GM23338 (cell line): ENCODE results near the gene AGR3. TPM values are rescaled to one million over a fixed set of nuclear protein-coding genes. Genes with fewer than 3 reads are reported as not detected.

Experiments used
- ATAC-seq: fragments of 200-7000 bp; cut with Tn5 transposase; 3 replicates; pipeline ENCODE4 v1.9.1; 2020
- DNase-seq: peaks from one replicate; pipeline ENCODE4 v3.0.0-alpha.2; 2015; ENCODE audit warnings: low spot score
- H2AFZ ChIP-seq: fragments of 200-600 bp; sonication (generic); 2 replicates; pipeline ENCODE4 v1.8.0; 2016; ENCODE audit warnings: antibody characterized with exemption, mild to moderate bottlenecking, moderate library complexity
- H3F3A ChIP-seq: fragments of 200-600 bp; sonication (generic); replicated peaks from 2 replicates; pipeline ENCODE4 v1.8.0; 2017; ENCODE audit warnings: antibody characterized with exemption, mixed run types, low read depth
- H3K27ac ChIP-seq: fragments of 200-600 bp; sonication (generic); 2 replicates; pipeline ENCODE4 v1.6.1; 2016; ENCODE audit warnings: low read depth
- H3K27me3 ChIP-seq: fragments of 200-600 bp; sonication (generic); 2 replicates; pipeline ENCODE4 v1.8.0; 2016; ENCODE audit warnings: mild to moderate bottlenecking, mixed run types, moderate library complexity; ENCODE audit not compliant: insufficient read depth
- H3K36me3 ChIP-seq: fragments of 200-600 bp; sonication (generic); 2 replicates; pipeline ENCODE4 v1.8.0; 2016; ENCODE audit warnings: mild to moderate bottlenecking; ENCODE audit not compliant: insufficient read depth
- H3K4me1 ChIP-seq: fragments of 200-600 bp; sonication (generic); 2 replicates; pipeline ENCODE4 v1.8.0; 2016; ENCODE audit warnings: mild to moderate bottlenecking, moderate library complexity; ENCODE audit not compliant: insufficient read depth
- H3K4me2 ChIP-seq: fragments of 200-600 bp; sonication (generic); 2 replicates; pipeline ENCODE4 v1.7.1; 2017; ENCODE audit warnings: mixed run types
- H3K4me3 ChIP-seq: fragments of 200-600 bp; sonication (generic); 2 replicates; pipeline ENCODE4 v1.6.1; 2016; ENCODE audit warnings: mixed run types
- H3K79me2 ChIP-seq: fragments of 200-600 bp; sonication (generic); replicated peaks from 2 replicates; pipeline ENCODE4 v1.8.0; 2017; ENCODE audit warnings: mild to moderate bottlenecking; ENCODE audit not compliant: insufficient read depth
- H3K9me2 ChIP-seq: fragments of 200-600 bp; sonication (generic); 2 replicates; pipeline ENCODE4 v1.8.0; 2017; ENCODE audit not compliant: insufficient read depth
- H4K20me1 ChIP-seq: fragments of 200-600 bp; sonication (generic); replicated peaks from 2 replicates; pipeline ENCODE4 v1.8.0; 2017; ENCODE audit warnings: mild to moderate bottlenecking; ENCODE audit not compliant: insufficient read depth
- H3K27ac Mint-ChIP-seq: 2 replicates; pipeline ENCODE4 v1.8.0; 2020; ENCODE audit warnings: inconsistent platforms, mild to moderate bottlenecking, moderate library complexity, mixed read lengths
- H3K27me3 Mint-ChIP-seq: 3 replicates; pipeline ENCODE4 v1.8.0; 2022; ENCODE audit warnings: low read depth, mild to moderate bottlenecking, moderate library complexity, mixed read lengths, inconsistent platforms; ENCODE audit not compliant: insufficient read depth, poor library complexity
- H3K36me3 Mint-ChIP-seq: 3 replicates; pipeline ENCODE4 v1.8.0; 2021; ENCODE audit warnings: low read depth, mild to moderate bottlenecking, inconsistent platforms, moderate library complexity, mixed read lengths
- H3K4me1 Mint-ChIP-seq: 3 replicates; pipeline ENCODE4 v1.8.0; 2020; ENCODE audit warnings: mild to moderate bottlenecking, inconsistent platforms, mixed read lengths
- H3K4me3 Mint-ChIP-seq: 3 replicates; pipeline ENCODE4 v1.8.0; 2021; ENCODE audit warnings: moderate library complexity, mild to moderate bottlenecking, inconsistent platforms, mixed read lengths
- H3K9me3 Mint-ChIP-seq: 3 replicates; pipeline ENCODE4 v1.8.0; 2020; ENCODE audit warnings: moderate library complexity, mild to moderate bottlenecking, inconsistent platforms, mixed read lengths
- EZH2 ChIP-seq: fragments of 200-600 bp; sonication (generic); IDR thresholded peaks from one replicate; pipeline ENCODE4 v1.8.0; 2017; ENCODE audit warnings: antibody characterized with exemption, mild to moderate bottlenecking, low read depth; ENCODE audit not compliant: unreplicated experiment
- EZH2phosphoT487 ChIP-seq: fragments of 200-600 bp; sonication (generic); IDR thresholded peaks from one replicate; pipeline ENCODE4 v1.8.1; 2018; ENCODE audit warnings: antibody characterized with exemption; ENCODE audit not compliant: unreplicated experiment
- JUNB ChIP-seq: IDR thresholded peaks from one replicate; pipeline ENCODE4 v1.6.1; 2016; ENCODE audit warnings: antibody characterized with exemption; ENCODE audit not compliant: unreplicated experiment
- POLR2AphosphoS5 ChIP-seq: IDR thresholded peaks from 2 replicates; pipeline ENCODE4 v1.6.1; 2016; ENCODE audit warnings: antibody characterized with exemption, low read depth
- STAT1 ChIP-seq: IDR thresholded peaks from one replicate; pipeline ENCODE4 v1.6.1; 2016; ENCODE audit warnings: antibody characterized with exemption; ENCODE audit not compliant: unreplicated experiment
- ZNF114 ChIP-seq: fragments of 250-450 bp; sonication (Bioruptor Pico); IDR thresholded peaks from 2 replicates; pipeline ENCODE4 v1.5.0; 2020; ENCODE audit warnings: mild to moderate bottlenecking, moderate library complexity
- ZNF331 ChIP-seq: fragments of 250-450 bp; sonication (Bioruptor Pico); IDR thresholded peaks from 2 replicates; pipeline ENCODE4 v1.5.0; 2020; ENCODE audit warnings: low read depth, mild to moderate bottlenecking, moderate library complexity
- polyA plus RNA-seq: library from polyadenylated mRNA; unstranded; fragments of >200 nt; fragmentation: Nextera tagmentation; extraction: Ambion mirVana; gene quantifications from 2 replicates; pipeline ENCODE4 v1.2.1, GENCODE V29; 2016
- total RNA-seq: library from RNA; depleted of rRNA; stranded (reverse); fragments of >200 nt; shearing (Covaris generic); gene quantifications from 2 replicates; pipeline ENCODE4 v1.2.3, GENCODE V29; 2014
- TF ChIP-seq, protein P1 (sequence below): fragments of 250-450 bp; sonication (Bioruptor Pico); IDR thresholded peaks from 2 replicates; pipeline ENCODE4 v1.5.0; 2020; ENCODE audit warnings: mild to moderate bottlenecking, moderate library complexity
- TF ChIP-seq, protein P2 (sequence below), 2 experiments: fragments of 200-600 bp in 1 of 2; sonication (generic) in 1 of 2; conservative IDR thresholded peaks; 2 replicates each; pipeline versions ENCODE4 v1.5.1 to v1.6.1; 2016 to 2017; ENCODE audit warnings: antibody characterized with exemption in 2 of 2, low read depth in 2 of 2, mild to moderate bottlenecking in 2 of 2, moderate library complexity in 1 of 2

AGR3 gene
- total and polyA plus RNA-seq, 2 experiments from 2014 or later = not detected

DNA sequence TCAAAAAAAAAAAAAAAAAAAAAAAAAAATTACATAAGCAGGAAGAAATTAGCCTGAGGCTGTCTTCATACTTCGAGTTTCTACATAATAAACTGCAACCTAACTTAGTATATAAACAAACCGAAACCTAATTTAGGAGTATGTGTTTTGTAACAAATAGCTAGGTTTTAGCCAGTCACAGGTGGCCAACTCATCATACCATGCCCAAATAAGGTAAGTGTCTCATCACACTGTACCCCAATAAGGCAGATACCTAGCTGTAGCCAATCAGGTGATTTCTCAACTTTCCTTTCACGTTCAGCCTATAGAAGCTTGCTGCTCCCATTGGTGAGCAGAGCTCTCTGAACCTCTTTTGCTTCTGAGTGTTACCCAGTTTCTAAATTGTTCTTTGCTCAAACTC lies 63.1 kb downstream of the AGR3 start (continued):
- TF ChIP-seq, protein P1, sequence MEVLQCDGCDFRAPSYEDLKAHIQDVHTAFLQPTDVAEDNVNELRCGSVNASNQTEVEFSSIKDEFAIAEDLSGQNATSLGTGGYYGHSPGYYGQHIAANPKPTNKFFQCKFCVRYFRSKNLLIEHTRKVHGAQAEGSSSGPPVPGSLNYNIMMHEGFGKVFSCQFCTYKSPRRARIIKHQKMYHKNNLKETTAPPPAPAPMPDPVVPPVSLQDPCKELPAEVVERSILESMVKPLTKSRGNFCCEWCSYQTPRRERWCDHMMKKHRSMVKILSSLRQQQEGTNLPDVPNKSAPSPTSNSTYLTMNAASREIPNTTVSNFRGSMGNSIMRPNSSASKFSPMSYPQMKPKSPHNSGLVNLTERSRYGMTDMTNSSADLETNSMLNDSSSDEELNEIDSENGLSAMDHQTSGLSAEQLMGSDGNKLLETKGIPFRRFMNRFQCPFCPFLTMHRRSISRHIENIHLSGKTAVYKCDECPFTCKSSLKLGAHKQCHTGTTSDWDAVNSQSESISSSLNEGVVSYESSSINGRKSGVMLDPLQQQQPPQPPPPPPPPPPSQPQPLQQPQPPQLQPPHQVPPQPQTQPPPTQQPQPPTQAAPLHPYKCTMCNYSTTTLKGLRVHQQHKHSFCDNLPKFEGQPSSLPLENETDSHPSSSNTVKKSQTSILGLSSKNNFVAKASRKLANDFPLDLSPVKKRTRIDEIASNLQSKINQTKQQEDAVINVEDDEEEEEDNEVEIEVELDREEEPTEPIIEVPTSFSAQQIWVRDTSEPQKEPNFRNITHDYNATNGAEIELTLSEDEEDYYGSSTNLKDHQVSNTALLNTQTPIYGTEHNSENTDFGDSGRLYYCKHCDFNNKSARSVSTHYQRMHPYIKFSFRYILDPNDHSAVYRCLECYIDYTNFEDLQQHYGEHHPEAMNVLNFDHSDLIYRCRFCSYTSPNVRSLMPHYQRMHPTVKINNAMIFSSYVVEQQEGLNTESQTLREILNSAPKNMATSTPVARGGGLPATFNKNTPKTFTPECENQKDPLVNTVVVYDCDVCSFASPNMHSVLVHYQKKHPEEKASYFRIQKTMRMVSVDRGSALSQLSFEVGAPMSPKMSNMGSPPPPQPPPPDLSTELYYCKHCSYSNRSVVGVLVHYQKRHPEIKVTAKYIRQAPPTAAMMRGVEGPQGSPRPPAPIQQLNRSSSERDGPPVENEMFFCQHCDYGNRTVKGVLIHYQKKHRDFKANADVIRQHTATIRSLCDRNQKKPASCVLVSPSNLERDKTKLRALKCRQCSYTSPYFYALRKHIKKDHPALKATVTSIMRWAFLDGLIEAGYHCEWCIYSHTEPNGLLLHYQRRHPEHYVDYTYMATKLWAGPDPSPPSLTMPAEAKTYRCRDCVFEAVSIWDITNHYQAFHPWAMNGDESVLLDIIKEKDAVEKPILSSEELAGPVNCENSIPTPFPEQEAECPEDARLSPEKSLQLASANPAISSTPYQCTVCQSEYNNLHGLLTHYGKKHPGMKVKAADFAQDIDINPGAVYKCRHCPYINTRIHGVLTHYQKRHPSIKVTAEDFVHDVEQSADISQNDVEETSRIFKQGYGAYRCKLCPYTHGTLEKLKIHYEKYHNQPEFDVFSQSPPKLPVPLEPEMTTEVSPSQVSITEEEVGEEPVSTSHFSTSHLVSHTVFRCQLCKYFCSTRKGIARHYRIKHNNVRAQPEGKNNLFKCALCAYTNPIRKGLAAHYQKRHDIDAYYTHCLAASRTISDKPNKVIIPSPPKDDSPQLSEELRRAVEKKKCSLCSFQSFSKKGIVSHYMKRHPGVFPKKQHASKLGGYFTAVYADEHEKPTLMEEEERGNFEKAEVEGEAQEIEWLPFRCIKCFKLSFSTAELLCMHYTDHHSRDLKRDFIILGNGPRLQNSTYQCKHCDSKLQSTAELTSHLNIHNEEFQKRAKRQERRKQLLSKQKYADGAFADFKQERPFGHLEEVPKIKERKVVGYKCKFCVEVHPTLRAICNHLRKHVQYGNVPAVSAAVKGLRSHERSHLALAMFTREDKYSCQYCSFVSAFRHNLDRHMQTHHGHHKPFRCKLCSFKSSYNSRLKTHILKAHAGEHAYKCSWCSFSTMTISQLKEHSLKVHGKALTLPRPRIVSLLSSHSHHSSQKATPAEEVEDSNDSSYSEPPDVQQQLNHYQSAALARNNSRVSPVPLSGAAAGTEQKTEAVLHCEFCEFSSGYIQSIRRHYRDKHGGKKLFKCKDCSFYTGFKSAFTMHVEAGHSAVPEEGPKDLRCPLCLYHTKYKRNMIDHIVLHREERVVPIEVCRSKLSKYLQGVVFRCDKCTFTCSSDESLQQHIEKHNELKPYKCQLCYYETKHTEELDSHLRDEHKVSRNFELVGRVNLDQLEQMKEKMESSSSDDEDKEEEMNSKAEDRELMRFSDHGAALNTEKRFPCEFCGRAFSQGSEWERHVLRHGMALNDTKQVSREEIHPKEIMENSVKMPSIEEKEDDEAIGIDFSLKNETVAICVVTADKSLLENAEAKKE = no peak
- TF ChIP-seq ZNF331 (CRISPR knock-in tag) (no peak), JUNB (no peak), STAT1 (no peak), EZH2 (no peak)
- TF ChIP-seq, protein P2, sequence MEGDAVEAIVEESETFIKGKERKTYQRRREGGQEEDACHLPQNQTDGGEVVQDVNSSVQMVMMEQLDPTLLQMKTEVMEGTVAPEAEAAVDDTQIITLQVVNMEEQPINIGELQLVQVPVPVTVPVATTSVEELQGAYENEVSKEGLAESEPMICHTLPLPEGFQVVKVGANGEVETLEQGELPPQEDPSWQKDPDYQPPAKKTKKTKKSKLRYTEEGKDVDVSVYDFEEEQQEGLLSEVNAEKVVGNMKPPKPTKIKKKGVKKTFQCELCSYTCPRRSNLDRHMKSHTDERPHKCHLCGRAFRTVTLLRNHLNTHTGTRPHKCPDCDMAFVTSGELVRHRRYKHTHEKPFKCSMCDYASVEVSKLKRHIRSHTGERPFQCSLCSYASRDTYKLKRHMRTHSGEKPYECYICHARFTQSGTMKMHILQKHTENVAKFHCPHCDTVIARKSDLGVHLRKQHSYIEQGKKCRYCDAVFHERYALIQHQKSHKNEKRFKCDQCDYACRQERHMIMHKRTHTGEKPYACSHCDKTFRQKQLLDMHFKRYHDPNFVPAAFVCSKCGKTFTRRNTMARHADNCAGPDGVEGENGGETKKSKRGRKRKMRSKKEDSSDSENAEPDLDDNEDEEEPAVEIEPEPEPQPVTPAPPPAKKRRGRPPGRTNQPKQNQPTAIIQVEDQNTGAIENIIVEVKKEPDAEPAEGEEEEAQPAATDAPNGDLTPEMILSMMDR (conservative IDR thresholded peaks at IDR 0.05; ENCODE audit: low read depth in 2 of 2) = no peak

DNA sequence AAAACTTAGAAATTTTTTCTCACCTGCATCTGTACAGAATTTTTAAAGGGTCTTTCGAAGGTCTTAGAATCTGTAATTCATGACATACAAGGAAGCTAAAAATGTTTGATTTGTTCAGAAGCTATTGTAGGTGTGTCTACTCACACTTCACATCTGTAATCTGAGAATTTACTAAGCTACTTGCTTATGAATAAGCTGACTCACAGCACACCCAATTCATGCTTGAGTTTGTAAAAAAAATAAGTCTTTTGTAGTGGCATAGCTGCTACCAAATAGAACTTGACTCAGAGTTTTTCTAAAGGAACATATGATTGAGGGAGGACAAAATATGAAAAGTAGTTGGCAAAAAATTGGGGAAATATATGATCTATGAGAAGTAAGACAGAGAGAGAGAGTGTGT lies 64.2 kb downstream of the AGR3 start:
- Histone ChIP-seq H3K4me2 (no peak overlapping the region), H3F3A (no peaks in the 10 kb centered on the region), H3K36me3 (no peaks in the 10 kb centered on the region), H2AFZ (peak overlapping the region; percentile 76; the same call in 1 of the 2 replicates), H3K9me2 (peaks cover 11% of the 10 kb centered on the region; the same call in 1 of the 2 replicates), H3K27me3 (no peaks in the 10 kb centered on the region), H3K79me2 (no peaks in the 10 kb centered on the region), H3K27ac (no peak overlapping the region), H3K4me1 (no peaks in the 10 kb centered on the region), H3K4me3 (no peak overlapping the region), H4K20me1 (no peaks in the 10 kb centered on the region)
- peaks cover 5% of the 10 kb centered on the region; the same call in 2 of the 3 replicates for H3K4me1 Mint-ChIP-seq
- no peaks in the 10 kb centered on the region; the same call in 2 of the 3 replicates for H3K36me3 Mint-ChIP-seq
- DNase-seq = no peak
- H3K27ac Mint-ChIP-seq = no peak overlapping the region
- H3K9me3 Mint-ChIP-seq = no peaks in the 10 kb centered on the region; the same call in 2 of the 3 replicates
- H3K27me3 Mint-ChIP-seq = peaks cover 2% of the 10 kb centered on the region
- no peak overlapping the region for H3K4me3 Mint-ChIP-seq
- no peak for ATAC-seq
- TF ChIP-seq EZH2phosphoT487 (no peak), ZNF114 (no peak), POLR2AphosphoS5 (no peak)
- TF ChIP-seq, protein P2 (conservative IDR thresholded peaks at IDR 0.05; ENCODE audit: low read depth in 2 of 2) = no peak
